ENCODE measurements around the gene FUT3.

- no peak for TF ChIP-seq EZH2 (IDR thresholded peaks at IDR 0.05; ENCODE audit: low read length)
- peak in 2 of 3 experiments; percentile 33 to 41 for TF ChIP-seq CTCF (optimal IDR thresholded peaks at IDR 0.05 in 1 of 3, IDR thresholded peaks at IDR 0.05 in 1 of 3, conservative IDR thresholded peaks at IDR 0.05 in 1 of 3; ENCODE audit: extremely low read depth in 1 of 3, insufficient read depth in 2 of 3, low read length in 3 of 3)
These were observed 13.7 kb upstream of the FUT3 start for GRCh38 chr19:5864725-5865486.

All from keratinocyte (primary cell).